Measurements from ENCODE around the gene TSC2. TPM values are rescaled to one million over a fixed set of nuclear protein-coding genes. Genes with fewer than 3 reads are reported as not detected.

Gene TSC2
- total and polyA plus RNA-seq, 8 donors = 116 to 166 (median 128) TPM

- no peaks in the 10 kb centered on the region for H3K36me3 ChIP-seq
- peaks cover 22 to 63% of the 10 kb centered on the region in 2 donors for H3K4me1 ChIP-seq
- DNase-seq = peak; percentile 89 to 100 (median 94)
- H3K4me3 ChIP-seq = peak overlapping the region in 1 of 2 donors; percentile 29
- intact Hi-C loops (cut with DNase I) = loop anchor here in 1 of 2 donors (5.0 kb wide), 1 partner anchor 129 kb away; no protein-coding TSS in a partner anchor
- H3K9me3 ChIP-seq = no peaks in the 10 kb centered on the region
- peak overlapping the region; percentile 50 to 71 for H3K27ac ChIP-seq
- H3K27me3 ChIP-seq = peaks cover 20 to 79% of the 10 kb centered on the region in 2 donors
- ATAC-seq = peak; percentile 95
- peak; percentile 92 to 99 for TF ChIP-seq CTCF (IDR thresholded peaks at IDR 0.05)
Observed at GRCh38 chr16:2023092-2024031, 24.4 kb upstream of the TSC2 start.

- H3K9me3 ChIP-seq = no peaks in the 10 kb centered on the region
- DNase-seq = peak in 1 of 4 donors; percentile 56
- peaks cover 22 to 69% of the 10 kb centered on the region in 2 donors for H3K4me1 ChIP-seq
- peak overlapping the region; percentile 50 to 71 for H3K27ac ChIP-seq
- TF ChIP-seq CTCF (IDR thresholded peaks at IDR 0.05) = no peak
- intact Hi-C loops (cut with DNase I) = loop anchor here in 1 of 2 donors (5.0 kb wide), 1 partner anchor 128 kb away; no protein-coding TSS in a partner anchor
- H3K4me3 ChIP-seq = peak overlapping the region in 1 of 2 donors; percentile 29
- no peaks in the 10 kb centered on the region for H3K36me3 ChIP-seq
- H3K27me3 ChIP-seq = peaks cover 20 to 78% of the 10 kb centered on the region in 2 donors
- no peak for ATAC-seq
Observed at GRCh38 chr16:2024032-2024420, 23.8 kb upstream of the TSC2 start.

GRCh38 chr16:2025251-2025650, 22.5 kb upstream of the TSC2 start:
- ATAC-seq = no peak
- H3K4me1 ChIP-seq = peaks cover 18 to 70% of the 10 kb centered on the region in 2 donors
- intact Hi-C loops (cut with DNase I) = no loop called here
- DNase-seq = peak in 1 of 4 donors; percentile 74
- TF ChIP-seq CTCF (IDR thresholded peaks at IDR 0.05) = no peak
- peaks cover 0 to 6% of the 10 kb centered on the region in 2 donors for H3K36me3 ChIP-seq
- H3K4me3 ChIP-seq = no peak overlapping the region
- H3K9me3 ChIP-seq = no peaks in the 10 kb centered on the region
- H3K27me3 ChIP-seq = peaks cover 8 to 66% of the 10 kb centered on the region in 2 donors
- peak overlapping the region in 1 of 2 donors; percentile 71 for H3K27ac ChIP-seq

GRCh38 chr16:2025878-2026460, 21.8 kb upstream of the TSC2 start:
- peak overlapping the region; percentile 53 to 63 for H3K27ac ChIP-seq
- intact Hi-C loops (cut with DNase I) = no loop called here
- no peaks in the 10 kb centered on the region for H3K9me3 ChIP-seq
- DNase-seq (peak in 1 of 4 donors; percentile 68), ATAC-seq (no peak)
- H3K27me3 ChIP-seq = peaks cover 1 to 59% of the 10 kb centered on the region in 2 donors
- H3K4me3 ChIP-seq = peak overlapping the region; percentile 25 to 67
- H3K36me3 ChIP-seq = peaks cover 0 to 13% of the 10 kb centered on the region in 2 donors
- TF ChIP-seq CTCF (IDR thresholded peaks at IDR 0.05) = no peak
- peaks cover 17 to 65% of the 10 kb centered on the region in 2 donors for H3K4me1 ChIP-seq

Measured in left lung (tissue), 10 donors.